Skin of body (tissue), 2 donors: ENCODE results near the gene MCM5. TPM values are rescaled to one million over a fixed set of nuclear protein-coding genes. Genes with fewer than 3 reads are reported as not detected.

ENCODE experiments used
- DNase-seq: peaks from one replicate; lab custom pipeline; 2025; lab: John Stamatoyannopoulos, UW
- total RNA-seq: library from RNA; depleted of rRNA; stranded (reverse); fragments of >200 nt; gene quantifications from one replicate; pipeline ENCODE4 v1.2.3, GENCODE V29; 2014

MCM5 gene
- total RNA-seq, 1 donor from 2014 or later = 26.6 TPM

- DNase-seq = no peak
Observed at GRCh38 chr22:35401863-35402262, 1.9 kb downstream of the MCM5 start.

- DNase-seq = no peak
Observed at GRCh38 chr22:35403356-35403755, 3.4 kb downstream of the MCM5 start.

- no peak for DNase-seq
Observed at GRCh38 chr22:35404176-35404575, 4.2 kb downstream of the MCM5 start.

GRCh38 chr22:35406443-35406842 is 6.5 kb downstream of the MCM5 start:
- no peak for DNase-seq

- DNase-seq = no peak
Observed at GRCh38 chr22:35407362-35407761, 7.4 kb downstream of the MCM5 start.

GRCh38 chr22:35409783-35410662 is 10.1 kb downstream of the MCM5 start:
- no peak for DNase-seq

- DNase-seq = no peak
Observed at GRCh38 chr22:35410663-35411034, 10.7 kb downstream of the MCM5 start.

GRCh38 chr22:35411102-35411501 is 11.2 kb downstream of the MCM5 start:
- DNase-seq = no peak

GRCh38 chr22:35413624-35414023 is 13.7 kb downstream of the MCM5 start:
- no peak for DNase-seq

- no peak for DNase-seq
Observed at GRCh38 chr22:35417606-35418005, 17.7 kb downstream of the MCM5 start.

- DNase-seq = no peak
Observed at GRCh38 chr22:35418088-35418487, 18.1 kb downstream of the MCM5 start.

GRCh38 chr22:35418731-35419130 is 18.8 kb downstream of the MCM5 start:
- DNase-seq = no peak

GRCh38 chr22:35419756-35420155 is 19.8 kb downstream of the MCM5 start:
- DNase-seq = no peak

GRCh38 chr22:35421121-35421520 is 21.2 kb downstream of the MCM5 start:
- DNase-seq = no peak

GRCh38 chr22:35422145-35422544 is 22.2 kb downstream of the MCM5 start:
- no peak for DNase-seq

GRCh38 chr22:35422936-35423335 is 23.0 kb downstream of the MCM5 start:
- no peak for DNase-seq

- no peak for DNase-seq
Observed at GRCh38 chr22:35424081-35424480, 24.1 kb downstream of the MCM5 start.

- DNase-seq = no peak
Observed at GRCh38 chr22:35424761-35425160, 24.8 kb downstream of the MCM5 start.

- DNase-seq = no peak
Observed at GRCh38 chr22:35425546-35425945, 25.6 kb downstream of the MCM5 start.

GRCh38 chr22:35425971-35426800 is 26.2 kb downstream of the MCM5 start:
- no peak for DNase-seq

- no peak for DNase-seq
Observed at GRCh38 chr22:35426801-35427140, 26.8 kb downstream of the MCM5 start.

GRCh38 chr22:35430897-35431322 is 31.0 kb downstream of the MCM5 start:
- peak; percentile 64 for DNase-seq
